Activated CD4-positive, alpha-beta memory T cell treated with anti-CD3 and anti-CD28 coated beads for 36 hours (primary cell): ENCODE measurements around the gene GNG7. TPM values are rescaled to one million over a fixed set of nuclear protein-coding genes. Genes with fewer than 3 reads are reported as not detected.
"Not testable (repeated sequence)": the region's sequence is repeated elsewhere in the genome, so short reads cannot be mapped to it uniquely, and the experiment has no call there.

Experiments
- CTCF ChIA-PET: fragments of 350-600 bp; sonication (Branson Sonifier 250); formaldehyde crosslinking; loops from one replicate; lab custom pipeline; 2021; ENCODE audit warnings: antibody characterized with exemption, inconsistent platforms; lab: Charles Lee
- POLR2A ChIA-PET: fragments of 350-600 bp; sonication (Branson Sonifier 250); formaldehyde crosslinking; loops from one replicate; lab custom pipeline; 2021; ENCODE audit warnings: antibody characterized with exemption; lab: Charles Lee
- DNase-seq: peaks from one replicate; pipeline ENCODE4 v3.0.0-alpha.2; 2020
- H3K27ac Mint-ChIP-seq: one replicate; pipeline ENCODE4 v1.8.0; 2021; ENCODE audit warnings: mixed read lengths
- H3K27me3 Mint-ChIP-seq: one replicate; pipeline ENCODE4 v1.8.0; 2021; ENCODE audit warnings: mixed read lengths
- H3K36me3 Mint-ChIP-seq: one replicate; pipeline ENCODE4 v1.8.0; 2021; ENCODE audit warnings: mixed read lengths
- H3K4me1 Mint-ChIP-seq: one replicate; pipeline ENCODE4 v1.8.0; 2021; ENCODE audit warnings: low read depth, mixed read lengths
- H3K4me3 Mint-ChIP-seq: one replicate; pipeline ENCODE4 v1.8.0; 2021; ENCODE audit warnings: mild to moderate bottlenecking, mixed read lengths
- H3K9me3 Mint-ChIP-seq: one replicate; pipeline ENCODE4 v1.8.0; 2021; ENCODE audit warnings: mixed read lengths
- intact Hi-C: fragments of 100-400 bp; cut with micrococcal nuclease; formaldehyde crosslinking; loops from one replicate; pipeline ENCODE4 v1.15.1; 2023
- total RNA-seq, 2 experiments: library from RNA; stranded (reverse); gene quantifications; one replicate each; pipeline ENCODE4 v1.2.3, GENCODE V29; 2021

GNG7 gene
- total RNA-seq, 2 experiments from 2014 or later: 0.53 to 0.88 TPM

DNA sequence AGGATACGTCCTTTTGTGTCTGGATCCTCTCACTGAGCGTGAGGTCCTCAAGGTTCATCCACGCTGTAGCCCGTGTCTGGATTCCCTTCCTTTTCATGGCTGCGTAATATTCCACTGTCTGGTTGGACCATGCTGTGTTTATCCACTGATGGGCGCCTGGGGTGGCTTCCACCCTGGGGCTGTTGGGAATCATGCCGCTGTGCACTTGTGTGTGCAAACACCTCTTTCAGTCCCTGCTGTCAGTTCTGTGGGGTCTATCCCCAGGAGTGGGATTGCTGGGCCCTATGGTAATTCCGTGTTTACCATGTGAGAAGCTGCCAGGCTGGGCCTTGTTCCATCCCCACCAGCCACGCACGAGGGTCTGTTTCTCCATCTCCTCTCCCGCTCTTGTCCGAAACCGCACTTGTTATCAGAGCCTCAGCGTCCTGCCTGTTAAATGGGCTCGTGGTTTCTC is 128.0 kb downstream of the GNG7 start:
- no peaks in the 10 kb centered on the region for H3K36me3 Mint-ChIP-seq
- intact Hi-C loops: no loop called here
- H3K4me1 Mint-ChIP-seq: no peaks in the 10 kb centered on the region
- ChIA-PET POLR2A (no interaction called here), CTCF (no interaction called here)
- no peak overlapping the region for H3K27ac Mint-ChIP-seq
- DNase-seq: no peak
- H3K4me3 Mint-ChIP-seq: no peak overlapping the region
- peaks cover 9% of the 10 kb centered on the region for H3K27me3 Mint-ChIP-seq
- H3K9me3 Mint-ChIP-seq: no peaks in the 10 kb centered on the region

DNA sequence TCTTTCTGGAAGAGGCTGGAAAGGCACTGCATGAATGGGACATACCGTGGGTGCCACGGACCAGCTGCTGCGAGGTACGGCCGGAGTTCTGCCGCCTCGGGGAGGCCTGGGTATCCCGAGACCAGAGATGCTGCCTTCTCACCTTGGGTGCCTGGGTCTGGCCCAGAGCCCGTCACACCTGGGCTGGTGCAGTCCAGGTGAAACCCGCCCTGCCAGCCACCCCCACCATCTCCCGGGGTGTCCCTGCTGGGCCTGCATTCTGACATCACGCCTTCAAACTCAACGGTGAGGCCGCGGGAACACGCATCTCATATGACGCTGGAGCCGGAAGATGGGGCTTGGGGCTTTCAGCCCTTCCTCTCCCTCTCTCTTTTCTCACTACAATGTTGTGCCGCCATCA is 128.6 kb downstream of the GNG7 start:
- Mint-ChIP-seq H3K4me3 (no peak overlapping the region), H3K4me1 (no peaks in the 10 kb centered on the region), H3K27me3 (peaks cover 7% of the 10 kb centered on the region), H3K9me3 (peaks cover under 1% of the 10 kb centered on the region), H3K27ac (no peak overlapping the region), H3K36me3 (no peaks in the 10 kb centered on the region)
- ChIA-PET CTCF (no interaction called here), POLR2A (no interaction called here)
- no peak for DNase-seq
- intact Hi-C loops: no loop called here

DNA sequence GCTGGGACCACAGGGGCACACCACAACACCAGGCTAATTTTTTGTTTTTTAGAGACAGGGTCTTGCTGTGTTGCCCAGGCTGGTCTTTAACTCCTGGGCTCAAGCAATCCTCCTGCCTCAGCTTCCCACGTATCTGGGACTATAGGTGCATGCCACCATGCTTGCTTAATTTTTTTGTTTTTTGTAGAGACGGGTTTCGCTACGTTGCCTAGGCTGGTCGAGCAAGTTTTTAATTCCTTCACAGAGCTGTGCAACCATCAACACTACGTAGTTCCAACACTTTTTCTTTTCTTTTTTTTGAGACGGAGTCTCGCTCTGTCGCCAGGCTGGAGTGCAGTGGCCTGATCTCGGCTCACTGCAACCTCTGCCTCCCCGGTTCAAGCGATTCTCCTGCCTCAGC is 130.3 kb downstream of the GNG7 start:
- H3K27ac Mint-ChIP-seq, H3K4me1 Mint-ChIP-seq, H3K9me3 Mint-ChIP-seq, H3K27me3 Mint-ChIP-seq, H3K4me3 Mint-ChIP-seq, H3K36me3 Mint-ChIP-seq, intact Hi-C loops, DNase-seq, POLR2A ChIA-PET: not testable (repeated sequence)
- CTCF ChIA-PET: interaction anchor here (0.6 kb wide), 1 partner anchor 644 kb away, joined by 3 read pairs; no protein-coding TSS in a partner anchor

DNA sequence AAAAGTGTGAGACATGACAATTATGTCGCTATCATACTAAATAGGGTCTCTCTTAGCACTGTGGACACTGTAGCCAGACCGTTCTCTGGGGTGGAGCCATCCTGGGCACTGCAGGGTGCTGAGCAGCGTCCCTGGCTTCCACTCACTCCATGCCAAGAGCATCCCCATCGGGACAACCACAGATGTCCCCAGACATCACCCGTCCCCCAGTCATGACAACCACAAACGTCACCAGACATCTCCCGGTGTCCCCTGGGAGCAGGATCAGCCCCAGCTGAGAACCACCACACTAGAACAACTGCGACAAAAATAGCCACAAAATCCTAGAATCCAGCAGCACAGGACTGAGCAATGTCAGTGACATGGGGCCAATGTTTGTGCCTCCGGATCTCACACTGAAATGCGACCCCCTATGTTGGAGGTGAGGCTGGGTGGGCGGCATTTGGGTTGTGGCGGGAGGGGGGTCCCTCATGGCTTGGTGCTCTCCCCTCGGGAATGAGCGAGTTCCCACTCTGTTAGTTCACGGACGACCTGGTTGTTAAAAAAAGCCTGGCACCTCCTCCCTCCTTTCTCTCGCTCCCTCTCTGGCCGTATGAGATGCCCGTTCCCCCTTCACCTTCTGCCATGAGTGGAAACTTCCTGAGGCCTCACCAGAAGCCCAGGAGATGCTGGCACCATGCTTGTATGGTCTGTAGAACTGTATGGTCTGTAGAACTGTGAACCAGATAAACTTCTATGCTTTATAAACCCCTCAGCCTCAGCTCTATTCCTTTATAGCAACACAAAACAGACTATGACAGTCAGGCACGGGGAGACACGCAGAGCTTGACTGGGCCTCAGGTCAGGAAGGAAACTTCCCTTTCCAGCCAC is 132.7 kb downstream of the GNG7 start:
- intact Hi-C loops: no loop called here
- peaks cover 3% of the 10 kb centered on the region for H3K9me3 Mint-ChIP-seq
- CTCF ChIA-PET: interaction anchor here (1.1 kb wide), 1 partner anchor 94 kb away, joined by 3 read pairs; the partner anchor contains the start of gene GADD45B
- no peak overlapping the region for H3K4me3 Mint-ChIP-seq
- H3K36me3 Mint-ChIP-seq: no peaks in the 10 kb centered on the region
- no peak for DNase-seq
- POLR2A ChIA-PET: interaction anchor here (1.0 kb wide), 1 partner anchor 94 kb away, joined by 6 read pairs; the partner anchor contains the start of gene GADD45B
- H3K27ac Mint-ChIP-seq: no peak overlapping the region
- no peaks in the 10 kb centered on the region for H3K27me3 Mint-ChIP-seq
- peaks cover 11% of the 10 kb centered on the region for H3K4me1 Mint-ChIP-seq

DNA sequence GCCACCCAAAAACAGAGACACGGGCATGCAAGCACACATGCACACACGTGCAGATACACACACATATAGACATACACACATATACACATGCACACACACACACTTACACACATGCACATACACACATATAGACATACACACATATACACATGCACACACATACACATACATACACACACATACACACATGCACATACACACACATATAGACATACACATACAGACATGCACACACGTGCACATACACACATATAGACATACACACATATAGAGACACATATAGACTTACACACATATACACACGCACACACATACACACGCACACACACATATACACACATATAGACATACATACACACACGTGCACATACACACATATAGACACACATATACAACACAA is 134.5 kb downstream of the GNG7 start:
- no peaks in the 10 kb centered on the region for H3K27me3 Mint-ChIP-seq
- H3K9me3 Mint-ChIP-seq: peaks cover 3% of the 10 kb centered on the region
- ChIA-PET POLR2A (no interaction called here), CTCF (no interaction called here)
- intact Hi-C loops: no loop called here
- H3K4me3 Mint-ChIP-seq: no peak overlapping the region
- peak overlapping the region; percentile 10 for H3K27ac Mint-ChIP-seq
- H3K36me3 Mint-ChIP-seq: no peaks in the 10 kb centered on the region
- H3K4me1 Mint-ChIP-seq: peaks cover 13% of the 10 kb centered on the region
- DNase-seq: no peak

DNA sequence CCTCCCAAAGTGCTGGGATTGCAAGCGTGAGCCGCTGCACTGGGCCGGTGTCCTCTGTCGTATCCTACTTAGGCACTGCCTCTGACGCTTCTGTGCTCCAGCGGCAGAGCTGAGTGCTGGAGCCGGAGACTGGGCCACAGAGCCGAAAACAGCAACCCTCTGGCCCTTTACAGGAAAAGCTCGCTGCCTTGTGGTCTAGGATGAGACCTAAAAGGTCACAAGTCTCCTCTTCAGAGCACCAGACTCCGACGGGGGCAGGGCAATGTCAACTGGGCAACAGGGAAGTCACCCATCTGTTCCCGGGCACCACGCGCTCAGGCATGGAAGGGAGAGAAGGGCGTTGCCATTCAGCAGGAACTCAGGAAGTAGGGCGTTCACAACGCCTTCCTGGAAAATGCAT is 134.9 kb downstream of the GNG7 start:
- Mint-ChIP-seq H3K36me3 (no peaks in the 10 kb centered on the region), H3K4me1 (peaks cover 14% of the 10 kb centered on the region), H3K9me3 (peaks cover 3% of the 10 kb centered on the region), H3K27me3 (peaks cover under 1% of the 10 kb centered on the region), H3K27ac (no peak overlapping the region), H3K4me3 (no peak overlapping the region)
- CTCF ChIA-PET: no interaction called here
- peak; percentile 20 for DNase-seq
- intact Hi-C loops: no loop called here
- POLR2A ChIA-PET: no interaction called here

DNA sequence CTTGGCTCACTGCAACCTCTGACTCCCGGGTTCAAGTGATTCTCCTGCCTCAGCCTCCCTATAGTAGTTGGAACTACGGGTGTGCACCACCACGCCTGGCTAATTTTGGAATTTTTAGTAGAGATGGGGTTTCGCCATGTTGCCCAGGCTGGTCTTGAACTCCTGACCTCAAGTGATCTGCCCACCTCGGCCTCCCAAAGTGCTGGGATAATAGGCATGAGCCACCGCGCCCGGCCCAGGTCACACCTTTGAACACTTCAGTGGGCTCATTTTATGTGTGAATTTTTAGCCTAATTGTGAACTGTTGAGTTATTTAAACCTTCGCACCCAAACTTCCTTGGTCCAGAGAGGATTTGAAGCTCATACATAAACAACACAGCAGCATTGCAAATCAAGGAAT is 138.9 kb downstream of the GNG7 start:
- intact Hi-C loops: loop anchor here (5.0 kb wide), 1 partner anchor 44 kb away; no protein-coding TSS in a partner anchor
- H3K9me3 Mint-ChIP-seq, H3K27ac Mint-ChIP-seq, DNase-seq, POLR2A ChIA-PET, H3K27me3 Mint-ChIP-seq, H3K36me3 Mint-ChIP-seq, H3K4me3 Mint-ChIP-seq: not testable (repeated sequence)
- CTCF ChIA-PET: interaction anchor here (1.0 kb wide), 1 partner anchor 74 kb away, joined by 4 read pairs; no protein-coding TSS in a partner anchor
- H3K4me1 Mint-ChIP-seq: peaks cover 33% of the 10 kb centered on the region

DNA sequence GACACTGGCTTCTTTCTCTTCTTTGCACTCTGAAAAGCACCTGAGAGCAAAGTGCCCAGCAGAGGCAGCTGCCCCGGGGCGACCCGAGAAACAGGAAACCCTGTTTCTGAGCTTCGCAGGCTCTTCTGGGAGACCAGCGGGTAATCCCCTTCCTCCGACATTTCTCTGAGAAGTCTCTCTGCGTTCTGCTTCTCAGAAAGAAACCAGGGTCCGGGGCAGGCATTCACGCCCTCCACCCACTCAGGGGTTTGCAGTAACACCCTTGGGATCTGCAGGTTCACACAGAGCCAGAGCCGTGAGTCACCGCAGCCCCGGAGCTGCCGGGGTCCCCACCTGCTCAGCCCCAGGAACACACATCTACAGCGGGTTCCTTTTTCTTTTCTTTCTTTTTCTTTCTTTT is 140.6 kb downstream of the GNG7 start:
- intact Hi-C loops: loop anchor here (1.0 to 5.0 kb wide), 3 partner anchors 9 to 84 kb away; no protein-coding TSS in a partner anchor
- POLR2A ChIA-PET: interaction anchor here (0.7 to 1.5 kb wide), 5 partner anchors 9 to 105 kb away, joined by 3 to 19 read pairs (median 3); partner anchors contain the start of genes GADD45B and LMNB2

DNA sequence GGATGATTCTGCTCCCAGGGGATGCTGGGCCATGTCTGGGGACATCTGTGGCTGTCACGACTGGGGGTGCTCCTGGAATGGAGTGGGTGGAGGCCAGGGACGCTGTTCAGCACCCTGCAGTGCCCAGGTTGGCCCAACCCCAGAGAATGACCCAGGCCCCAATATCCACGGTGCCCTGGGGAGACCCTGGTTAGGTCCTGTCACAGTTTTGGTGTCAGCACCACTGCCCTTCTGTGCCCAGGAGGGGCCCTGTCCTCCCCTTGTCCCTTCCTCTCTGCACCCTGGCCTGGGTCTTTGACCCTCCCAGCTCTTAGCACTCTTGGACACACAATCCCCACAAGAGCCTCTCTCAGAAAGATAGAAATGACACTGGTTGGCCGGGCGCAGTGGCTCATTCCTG is 141.3 kb downstream of the GNG7 start:
- H3K36me3 Mint-ChIP-seq: no peaks in the 10 kb centered on the region
- no peak for DNase-seq
- H3K27me3 Mint-ChIP-seq: peaks cover 2% of the 10 kb centered on the region
- ChIA-PET POLR2A (interaction anchor here (0.7 to 1.5 kb wide), 5 partner anchors 8 to 104 kb away, joined by 3 to 19 read pairs (median 4); partner anchors contain the start of genes GADD45B and LMNB2), CTCF (interaction anchor here (0.9 to 1.7 kb wide), 5 partner anchors 8 to 85 kb away, joined by 3 to 9 read pairs (median 4); partner anchors contain the start of gene GADD45B)
- H3K9me3 Mint-ChIP-seq: no peaks in the 10 kb centered on the region
- peak overlapping the region; percentile 71 for H3K4me3 Mint-ChIP-seq
- peak overlapping the region; percentile 76 for H3K27ac Mint-ChIP-seq
- intact Hi-C loops: loop anchor here (5.0 kb wide), 1 partner anchor 46 kb away; no protein-coding TSS in a partner anchor
- H3K4me1 Mint-ChIP-seq: peaks cover 25% of the 10 kb centered on the region

More for the DNA sequence above, 140.6 kb downstream of the GNG7 start:
- Mint-ChIP-seq H3K9me3 (no peaks in the 10 kb centered on the region), H3K27me3 (peaks cover 2% of the 10 kb centered on the region), H3K27ac (peak overlapping the region; percentile 76), H3K4me1 (peaks cover 25% of the 10 kb centered on the region), H3K4me3 (peak overlapping the region; percentile 71), H3K36me3 (no peaks in the 10 kb centered on the region)
- peak; percentile 86 for DNase-seq
- CTCF ChIA-PET: interaction anchor here (0.6 to 1.7 kb wide), 7 partner anchors 9 to 86 kb away, joined by 3 to 9 read pairs (median 4); partner anchors contain the start of gene GADD45B

DNA sequence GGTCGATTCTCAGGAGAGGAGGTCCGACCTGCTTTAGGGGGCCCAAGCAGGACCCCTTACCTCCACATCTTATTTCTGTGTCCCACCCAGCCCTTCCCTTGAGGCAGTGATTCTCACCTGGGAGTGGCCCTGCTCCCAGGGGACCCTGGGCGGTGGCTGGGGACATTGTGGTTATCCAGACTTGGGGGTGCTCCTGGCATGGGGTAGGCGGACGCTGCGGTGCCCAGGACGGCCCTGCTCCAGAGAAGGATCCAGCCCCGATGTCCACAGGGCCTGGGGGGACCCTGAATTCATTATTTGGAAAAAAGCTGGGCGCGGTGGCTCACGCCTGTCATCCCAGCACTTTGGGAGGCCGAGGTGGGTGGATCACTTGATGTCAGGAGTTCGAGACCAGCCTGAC is 142.1 kb downstream of the GNG7 start:
- peaks cover 26% of the 10 kb centered on the region for H3K4me1 Mint-ChIP-seq
- intact Hi-C loops: loop anchor here (5.0 kb wide), 1 partner anchor 47 kb away; no protein-coding TSS in a partner anchor
- no peaks in the 10 kb centered on the region for H3K9me3 Mint-ChIP-seq

DNA sequence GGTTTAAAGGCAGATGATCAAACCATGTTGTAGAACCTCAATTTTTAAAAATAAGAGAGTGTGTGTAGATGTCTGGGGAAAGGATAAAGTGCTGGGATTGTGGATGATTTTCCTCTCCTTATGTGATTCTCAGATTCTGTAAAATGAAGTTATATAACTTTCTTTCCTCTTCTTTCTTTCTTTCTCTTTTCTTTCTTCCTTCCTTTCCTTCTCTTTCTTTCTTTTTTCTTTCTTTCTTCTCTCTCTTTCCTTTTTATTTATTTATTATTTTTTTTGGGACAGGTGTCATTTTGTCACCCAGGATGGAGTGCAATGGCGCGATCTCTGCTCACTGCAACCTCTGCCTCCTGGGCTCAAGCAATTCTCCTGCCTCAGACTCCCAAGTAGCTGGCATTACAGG is 144.0 kb downstream of the GNG7 start:
- no peak overlapping the region for H3K27ac Mint-ChIP-seq
- no peak for DNase-seq
- H3K27me3 Mint-ChIP-seq: peaks cover 2% of the 10 kb centered on the region
- peaks cover 28% of the 10 kb centered on the region for H3K4me1 Mint-ChIP-seq
- H3K9me3 Mint-ChIP-seq: no peaks in the 10 kb centered on the region
- CTCF ChIA-PET: no interaction called here
- intact Hi-C loops: no loop called here
- POLR2A ChIA-PET: no interaction called here
- no peak overlapping the region for H3K4me3 Mint-ChIP-seq
- no peaks in the 10 kb centered on the region for H3K36me3 Mint-ChIP-seq

More for the DNA sequence above, 142.1 kb downstream of the GNG7 start:
- POLR2A ChIA-PET: no interaction called here
- no peak overlapping the region for H3K27ac Mint-ChIP-seq
- H3K4me3 Mint-ChIP-seq: no peak overlapping the region
- peaks cover 2% of the 10 kb centered on the region for H3K27me3 Mint-ChIP-seq
- no peak for DNase-seq
- CTCF ChIA-PET: interaction anchor here (0.6 kb wide), 1 partner anchor 54 kb away, joined by 3 read pairs; no protein-coding TSS in a partner anchor
- H3K36me3 Mint-ChIP-seq: no peaks in the 10 kb centered on the region

DNA sequence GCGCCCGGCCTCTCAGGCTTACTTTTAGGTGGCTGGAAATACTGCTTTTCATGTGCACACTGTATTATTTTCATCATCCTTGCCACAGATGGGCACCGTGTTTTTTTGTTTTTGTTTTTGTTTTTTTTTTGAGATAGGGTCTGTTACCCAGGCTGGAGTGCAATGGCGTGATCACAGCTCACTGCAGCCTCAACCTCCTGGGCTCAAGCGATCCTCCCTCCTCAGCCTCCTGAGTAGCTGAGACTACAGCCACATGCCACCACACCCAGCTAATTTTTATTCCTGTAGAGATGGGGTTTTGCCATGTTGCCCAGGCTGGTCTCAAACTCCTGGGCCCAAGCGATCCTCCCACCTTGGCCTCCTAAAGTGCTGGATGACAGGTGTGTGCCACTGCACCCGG is 144.4 kb downstream of the GNG7 start:
- H3K4me3 Mint-ChIP-seq, POLR2A ChIA-PET, CTCF ChIA-PET, DNase-seq, H3K9me3 Mint-ChIP-seq, H3K27me3 Mint-ChIP-seq, intact Hi-C loops, H3K36me3 Mint-ChIP-seq, H3K27ac Mint-ChIP-seq: not testable (repeated sequence)
- H3K4me1 Mint-ChIP-seq: peaks cover 27% of the 10 kb centered on the region
